Measurements from ENCODE around the gene PGAP2. TPM values are rescaled to one million over a fixed set of nuclear protein-coding genes. Genes with fewer than 3 reads are reported as not detected.
A peak's percentile ranks its signal among the peaks of the same experiment; 100 is the strongest.

Gene PGAP2
- total RNA-seq, 1 experiment from 2014 or later: 37.4 TPM

- H4K8ac ChIP-seq (replicated peaks; ENCODE audit: insufficient read length, low read depth, low read length): no peak overlapping the region
- no peak overlapping the region for H3K23ac ChIP-seq (ENCODE audit: insufficient read length, low read depth, low read length)
- H3K9me3 ChIP-seq (ENCODE audit: control insufficient read depth, low read depth, low read length): no peaks in the 10 kb centered on the region
- H3K27ac ChIP-seq (ENCODE audit: insufficient read length, low read depth, low read length): no peak overlapping the region
- no peak overlapping the region; the same call in 1 of the 2 replicates for H3K14ac ChIP-seq (ENCODE audit: insufficient read depth, low read length)
- H3K27me3 ChIP-seq (ENCODE audit: insufficient read depth, low read length): no peaks in the 10 kb centered on the region
- H2BK12ac ChIP-seq (ENCODE audit: insufficient read length, low read depth, low read length): no peak overlapping the region
- H2AK5ac ChIP-seq (ENCODE audit: insufficient read length, low read length): no peak overlapping the region
- H3K27me3 Mint-ChIP-seq (ENCODE audit: low read depth): no peaks in the 10 kb centered on the region
- peaks cover 46% of the 10 kb centered on the region in 2 experiments for H3K4me1 Mint-ChIP-seq
- no peak overlapping the region for H3K4ac ChIP-seq (ENCODE audit: low read depth, low read length)
- H2BK20ac ChIP-seq (ENCODE audit: low read depth, low read length, poor library complexity, severe bottlenecking): no peak overlapping the region
- no peak for DNase-seq
- no peak overlapping the region for H3K9ac ChIP-seq (ENCODE audit: extremely low read depth, insufficient read length, low read length)
- H3K4me1 ChIP-seq (ENCODE audit: insufficient read depth, low read length): peaks cover 13% of the 10 kb centered on the region; the same call in 1 of the 2 replicates
- H2BK5ac ChIP-seq (ENCODE audit: insufficient read length, low read length): no peak overlapping the region
- no peaks in the 10 kb centered on the region for H3K23me2 ChIP-seq (ENCODE audit: insufficient read length, low read depth, low read length, poor library complexity, severe bottlenecking)
- H3K56ac ChIP-seq (ENCODE audit: insufficient read length, low read depth, low read length): no peak overlapping the region
- H3T11ph ChIP-seq (ENCODE audit: low read length): no peak overlapping the region
- H3K79me1 ChIP-seq (ENCODE audit: insufficient read depth, low read depth, low read length, poor library complexity, severe bottlenecking): no peaks in the 10 kb centered on the region
- H3K4me2 ChIP-seq (ENCODE audit: insufficient read depth, insufficient read length, low read length): no peak overlapping the region
- H2AFZ ChIP-seq (ENCODE audit: low read length): no peak overlapping the region
- H4K91ac ChIP-seq (ENCODE audit: insufficient read length, low read depth, low read length): no peak overlapping the region
- H3K4me3 Mint-ChIP-seq: no peak overlapping the region
- WGBS (ENCODE audit: extremely low coverage, insufficient read length, low lambda C conversion rate): no CpG with 5 or more reads among the region's 35 CpGs
- H4K5ac ChIP-seq (ENCODE audit: insufficient read length, low read depth, low read length): no peak overlapping the region
- no peak overlapping the region for H2BK120ac ChIP-seq (ENCODE audit: low read depth, low read length, poor library complexity, severe bottlenecking)
- H4K20me1 ChIP-seq (ENCODE audit: control insufficient read depth, insufficient read depth, insufficient read length): peaks cover 6% of the 10 kb centered on the region
- no peak overlapping the region for H2BK15ac ChIP-seq (ENCODE audit: low read depth, low read length)
- TF ChIP-seq, protein P1, sequence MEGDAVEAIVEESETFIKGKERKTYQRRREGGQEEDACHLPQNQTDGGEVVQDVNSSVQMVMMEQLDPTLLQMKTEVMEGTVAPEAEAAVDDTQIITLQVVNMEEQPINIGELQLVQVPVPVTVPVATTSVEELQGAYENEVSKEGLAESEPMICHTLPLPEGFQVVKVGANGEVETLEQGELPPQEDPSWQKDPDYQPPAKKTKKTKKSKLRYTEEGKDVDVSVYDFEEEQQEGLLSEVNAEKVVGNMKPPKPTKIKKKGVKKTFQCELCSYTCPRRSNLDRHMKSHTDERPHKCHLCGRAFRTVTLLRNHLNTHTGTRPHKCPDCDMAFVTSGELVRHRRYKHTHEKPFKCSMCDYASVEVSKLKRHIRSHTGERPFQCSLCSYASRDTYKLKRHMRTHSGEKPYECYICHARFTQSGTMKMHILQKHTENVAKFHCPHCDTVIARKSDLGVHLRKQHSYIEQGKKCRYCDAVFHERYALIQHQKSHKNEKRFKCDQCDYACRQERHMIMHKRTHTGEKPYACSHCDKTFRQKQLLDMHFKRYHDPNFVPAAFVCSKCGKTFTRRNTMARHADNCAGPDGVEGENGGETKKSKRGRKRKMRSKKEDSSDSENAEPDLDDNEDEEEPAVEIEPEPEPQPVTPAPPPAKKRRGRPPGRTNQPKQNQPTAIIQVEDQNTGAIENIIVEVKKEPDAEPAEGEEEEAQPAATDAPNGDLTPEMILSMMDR (conservative IDR thresholded peaks at IDR 0.05): no peak
- peaks cover 37 to 66% (median 58%) of the 10 kb centered on the region in 3 experiments for H3K36me3 Mint-ChIP-seq (ENCODE audit: insufficient read depth in 1 of 3, low read depth in 3 of 3)
- no peak overlapping the region for H3K18ac ChIP-seq (ENCODE audit: insufficient read length, low read depth, low read length)
- no peaks in the 10 kb centered on the region for H3K9me3 Mint-ChIP-seq
- H3K79me2 ChIP-seq (ENCODE audit: insufficient read depth, low read length): no peaks in the 10 kb centered on the region
- H3K27ac Mint-ChIP-seq: peak overlapping the region; percentile 83 to 99 (median 94); a peak in 5 of 7 replicates
Observed at GRCh38 chr11:3827434-3828186, 19.2 kb downstream of the PGAP2 start.
